HG02852 (cell line): ENCODE results near the gene OXSR1.

Source experiments
- ATAC-seq: cut with Tn5 transposase; IDR thresholded peaks from one replicate; pipeline ENCODE4 v1.9.1; 2021; ENCODE audit warnings: mild to moderate bottlenecking, moderate library complexity; ENCODE audit not compliant: unreplicated experiment

Gene OXSR1

GRCh38 chr3:38164952-38165721 lies at the start of gene OXSR1:
Gene OXSR1, plus strand, starts transcription at chr3:38165537. Its CDS starts 340 bp downstream, at chr3:38165877.
- peak; percentile 89 for ATAC-seq

- no peak for ATAC-seq
Measured at GRCh38 chr3:38115645-38116427, 49.5 kb upstream of the OXSR1 start.

- no peak for ATAC-seq
Measured at GRCh38 chr3:38116471-38117162, 48.7 kb upstream of the OXSR1 start.

- ATAC-seq, result no peak
Measured at GRCh38 chr3:38117163-38117716, 48.1 kb upstream of the OXSR1 start.

- ATAC-seq, result peak; percentile 68
Measured at GRCh38 chr3:38117748-38118420, 47.5 kb upstream of the OXSR1 start.

GRCh38 chr3:38118421-38119247 lies 46.7 kb upstream of the OXSR1 start:
- no peak for ATAC-seq

GRCh38 chr3:38119248-38119544 lies 46.1 kb upstream of the OXSR1 start:
- ATAC-seq, result no peak

GRCh38 chr3:38119821-38120692 lies 45.3 kb upstream of the OXSR1 start:
- no peak for ATAC-seq

GRCh38 chr3:38120693-38121450 lies 44.5 kb upstream of the OXSR1 start:
- ATAC-seq, result no peak

GRCh38 chr3:38121451-38121831 lies 43.9 kb upstream of the OXSR1 start:
- ATAC-seq, result no peak

- ATAC-seq, result no peak
Measured at GRCh38 chr3:38121832-38122461, 43.4 kb upstream of the OXSR1 start.

- ATAC-seq, result no peak
Measured at GRCh38 chr3:38122712-38123290, 42.5 kb upstream of the OXSR1 start.

- ATAC-seq, result no peak
Measured at GRCh38 chr3:38124324-38125122, 40.8 kb upstream of the OXSR1 start.

- ATAC-seq, result no peak
Measured at GRCh38 chr3:38125305-38126120, 39.8 kb upstream of the OXSR1 start.

- no peak for ATAC-seq
Measured at GRCh38 chr3:38126121-38126892, 39.0 kb upstream of the OXSR1 start.
